ENCODE results near the gene CD209.

CD209 gene

DNA sequence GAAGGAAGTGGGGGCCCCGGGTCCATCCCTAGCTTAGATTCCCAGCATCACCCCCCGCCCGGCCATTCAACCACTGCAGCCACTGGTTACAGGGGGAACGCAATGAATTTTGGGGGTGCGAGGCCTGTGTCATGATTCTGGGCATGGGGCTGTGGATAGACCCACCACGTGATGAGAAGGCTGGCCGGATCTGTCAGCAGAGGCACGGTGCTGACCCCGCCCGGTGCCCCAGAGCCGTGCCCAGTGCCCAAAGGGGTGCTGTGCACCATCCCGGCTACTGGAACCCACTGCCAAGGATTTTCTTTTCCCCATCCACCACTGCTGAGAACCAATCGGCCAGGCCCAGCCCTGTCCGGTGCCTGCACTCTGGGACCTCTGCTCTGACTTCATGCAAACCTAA is 43.1 kb upstream of the CD209 start:
- H3K4me3 ChIP-seq (replicated peaks; ENCODE audit: low read depth, low read length) = no peak overlapping the region
- H3K27me3 ChIP-seq (replicated peaks; ENCODE audit: control insufficient read depth, insufficient read depth, low read length) = no peaks in the 10 kb centered on the region; the same call in 1 of the 2 replicates
- DNase-seq (ENCODE audit: extremely low read depth, insufficient read length) = no peak
- no peak for TF ChIP-seq CTCF (IDR thresholded peaks at IDR 0.05; ENCODE audit: insufficient read depth, low read length, poor library complexity, severe bottlenecking)
- H3K36me3 ChIP-seq (ENCODE audit: control insufficient read depth, insufficient read depth, low read length) = no peaks in the 10 kb centered on the region

- H3K27me3 ChIP-seq (replicated peaks; ENCODE audit: control insufficient read depth, insufficient read depth, low read length) = no peaks in the 10 kb centered on the region; the same call in 1 of the 2 replicates
- no peaks in the 10 kb centered on the region for H3K36me3 ChIP-seq (ENCODE audit: control insufficient read depth, insufficient read depth, low read length)
- TF ChIP-seq CTCF (IDR thresholded peaks at IDR 0.05; ENCODE audit: insufficient read depth, low read length, poor library complexity, severe bottlenecking) = no peak
- peak; percentile 47 for DNase-seq (ENCODE audit: extremely low read depth, insufficient read length)
- no peak overlapping the region for H3K4me3 ChIP-seq (replicated peaks; ENCODE audit: low read depth, low read length)
These were observed 42.1 kb upstream of the CD209 start for GRCh38 chr19:7789447-7789846.

DNA sequence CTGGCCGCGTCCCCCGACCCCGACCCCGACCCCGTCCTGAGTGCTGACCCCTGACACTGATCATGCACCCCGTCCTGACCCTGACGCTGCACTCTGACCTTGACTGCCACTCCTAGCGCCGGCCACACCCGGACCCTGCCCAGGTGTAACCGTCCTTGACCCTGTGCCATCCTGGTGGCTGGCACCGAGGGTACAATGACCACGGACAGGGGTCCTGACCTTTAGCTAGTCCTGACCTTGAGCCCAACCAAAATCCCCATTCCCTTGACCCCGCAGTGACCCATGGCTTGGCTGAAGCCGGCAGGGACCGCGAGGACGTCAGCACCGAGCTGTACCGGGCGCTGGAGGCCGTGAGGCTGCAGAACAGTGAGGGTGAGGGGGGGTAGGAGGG is 41.6 kb upstream of the CD209 start:
- DNase-seq (ENCODE audit: extremely low read depth, insufficient read length) = no peak
- TF ChIP-seq CTCF (IDR thresholded peaks at IDR 0.05; ENCODE audit: insufficient read depth, low read length, poor library complexity, severe bottlenecking) = no peak
- Histone ChIP-seq H3K27me3 (replicated peaks; ENCODE audit: control insufficient read depth, insufficient read depth, low read length) (no peaks in the 10 kb centered on the region; the same call in 1 of the 2 replicates), H3K4me3 (replicated peaks; ENCODE audit: low read depth, low read length) (no peak overlapping the region), H3K36me3 (ENCODE audit: control insufficient read depth, insufficient read depth, low read length) (no peaks in the 10 kb centered on the region)

DNA sequence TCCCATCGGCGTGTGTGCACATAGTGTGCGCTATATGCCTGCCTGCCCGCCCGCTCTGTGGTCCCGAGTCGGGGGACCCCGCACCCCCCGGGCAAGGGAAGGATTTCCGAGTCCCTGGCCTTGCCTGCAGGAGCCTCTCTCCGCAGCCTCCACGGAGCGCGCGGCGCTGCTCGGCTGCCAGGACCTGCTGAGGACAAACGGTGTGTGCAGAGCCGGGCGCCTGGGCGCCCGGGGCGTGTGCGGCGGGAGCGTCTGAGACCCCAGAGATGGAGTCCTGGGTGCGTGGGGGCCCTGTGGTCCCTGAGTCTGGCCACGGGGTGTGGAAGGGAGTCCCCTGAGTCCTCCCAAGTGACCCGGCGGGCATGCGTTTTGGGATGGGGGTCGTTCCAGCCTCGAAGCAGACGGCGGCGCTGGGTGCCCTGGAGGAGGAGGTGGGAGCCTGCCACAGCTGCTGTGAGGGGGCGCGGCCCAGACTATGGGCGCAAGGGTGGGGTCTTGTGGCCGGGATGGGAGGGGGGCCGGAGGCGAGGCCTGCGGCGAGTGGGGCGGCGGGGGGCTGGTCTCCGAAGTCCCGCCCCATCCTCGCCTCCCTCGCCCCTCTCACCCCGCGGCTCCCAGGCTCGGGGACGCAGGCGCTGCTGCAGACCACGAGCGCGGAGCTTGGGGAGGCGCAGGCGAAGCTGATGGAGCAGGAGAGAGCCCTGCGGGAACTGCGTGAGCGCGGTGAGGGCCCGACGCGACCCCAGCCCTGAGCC is 41.0 kb upstream of the CD209 start:
- no peak for DNase-seq (ENCODE audit: extremely low read depth, insufficient read length)
- H3K27me3 ChIP-seq (replicated peaks; ENCODE audit: control insufficient read depth, insufficient read depth, low read length) = no peaks in the 10 kb centered on the region; the same call in 1 of the 2 replicates
- H3K36me3 ChIP-seq (ENCODE audit: control insufficient read depth, insufficient read depth, low read length) = no peaks in the 10 kb centered on the region
- no peak overlapping the region for H3K4me3 ChIP-seq (replicated peaks; ENCODE audit: low read depth, low read length)
- no peak for TF ChIP-seq CTCF (IDR thresholded peaks at IDR 0.05; ENCODE audit: insufficient read depth, low read length, poor library complexity, severe bottlenecking)

GRCh38 chr19:7787602-7788177 is 40.4 kb upstream of the CD209 start:
- Histone ChIP-seq H3K4me3 (replicated peaks; ENCODE audit: low read depth, low read length) (no peak overlapping the region), H3K27me3 (replicated peaks; ENCODE audit: control insufficient read depth, insufficient read depth, low read length) (no peaks in the 10 kb centered on the region; the same call in 1 of the 2 replicates), H3K36me3 (ENCODE audit: control insufficient read depth, insufficient read depth, low read length) (no peaks in the 10 kb centered on the region)
- no peak for DNase-seq (ENCODE audit: extremely low read depth, insufficient read length)
- no peak for TF ChIP-seq CTCF (IDR thresholded peaks at IDR 0.05; ENCODE audit: insufficient read depth, low read length, poor library complexity, severe bottlenecking)
